Amygdala (tissue), 56 donors: ENCODE data around the gene DAGLB.
"Not testable (repeated sequence)": the region's sequence is repeated elsewhere in the genome, so short reads cannot be mapped to it uniquely, and the experiment has no call there.

Source experiments
- DNase-seq, 56 donors: peaks; one replicate each; lab custom pipeline; 2025; lab: John Stamatoyannopoulos, UW

The DAGLB gene

GRCh38 chr7:6447581-6448199 is at the start of gene DAGLB:
DAGLB (minus strand) TSS chr7:6447954; CDS start chr7:6447842, 112 bp downstream.
- peak in 53 of 56 donors; percentile 34 to 93 (median 80) for DNase-seq

- no peak for DNase-seq
These were observed 49.8 kb upstream of the DAGLB start for GRCh38 chr7:6497637-6497905.

GRCh38 chr7:6496842-6497636 is 49.3 kb upstream of the DAGLB start:
- DNase-seq, result no peak

GRCh38 chr7:6495597-6496262 is 48.0 kb upstream of the DAGLB start:
- no peak for DNase-seq

- no peak for DNase-seq
These were observed 46.6 kb upstream of the DAGLB start for GRCh38 chr7:6494365-6494764.

- no peak for DNase-seq
These were observed 43.4 kb upstream of the DAGLB start for GRCh38 chr7:6491194-6491593.

- no peak for DNase-seq
These were observed 41.9 kb upstream of the DAGLB start for GRCh38 chr7:6489612-6490011.

GRCh38 chr7:6487184-6487545 is 39.4 kb upstream of the DAGLB start:
- DNase-seq, result no peak

GRCh38 chr7:6486438-6487183 is 38.9 kb upstream of the DAGLB start:
- no peak for DNase-seq

- no peak for DNase-seq
These were observed 35.0 kb upstream of the DAGLB start for GRCh38 chr7:6482743-6483119.

GRCh38 chr7:6482307-6482706 is 34.6 kb upstream of the DAGLB start:
- DNase-seq, result no peak

GRCh38 chr7:6481445-6481844 is 33.7 kb upstream of the DAGLB start:
- no peak for DNase-seq

GRCh38 chr7:6480323-6480660 is 32.5 kb upstream of the DAGLB start:
- DNase-seq, result no peak

- no peak for DNase-seq
These were observed 31.3 kb upstream of the DAGLB start for GRCh38 chr7:6479067-6479466.

GRCh38 chr7:6478186-6478585 is 30.4 kb upstream of the DAGLB start:
- no peak for DNase-seq

- DNase-seq, result no peak
These were observed 29.5 kb upstream of the DAGLB start for GRCh38 chr7:6477318-6477660.

GRCh38 chr7:6476596-6477317 is 29.0 kb upstream of the DAGLB start:
- DNase-seq, result no peak

GRCh38 chr7:6475433-6476186 is 27.9 kb upstream of the DAGLB start:
- no peak for DNase-seq

- DNase-seq, result no peak
These were observed 18.1 kb upstream of the DAGLB start for GRCh38 chr7:6465862-6466261.

- not testable (repeated sequence) for DNase-seq
These were observed 15.9 kb upstream of the DAGLB start for GRCh38 chr7:6463609-6464008.
